Measurements from ENCODE around the gene PTGS1. TPM values are rescaled to one million over a fixed set of nuclear protein-coding genes. Genes with fewer than 3 reads are reported as not detected.
"Not testable (repeated sequence)": the region's sequence is repeated elsewhere in the genome, so short reads cannot be mapped to it uniquely, and the experiment has no call there.

The PTGS1 gene
- total RNA-seq, 1 experiment from 2014 or later: 1.5 TPM

DNA sequence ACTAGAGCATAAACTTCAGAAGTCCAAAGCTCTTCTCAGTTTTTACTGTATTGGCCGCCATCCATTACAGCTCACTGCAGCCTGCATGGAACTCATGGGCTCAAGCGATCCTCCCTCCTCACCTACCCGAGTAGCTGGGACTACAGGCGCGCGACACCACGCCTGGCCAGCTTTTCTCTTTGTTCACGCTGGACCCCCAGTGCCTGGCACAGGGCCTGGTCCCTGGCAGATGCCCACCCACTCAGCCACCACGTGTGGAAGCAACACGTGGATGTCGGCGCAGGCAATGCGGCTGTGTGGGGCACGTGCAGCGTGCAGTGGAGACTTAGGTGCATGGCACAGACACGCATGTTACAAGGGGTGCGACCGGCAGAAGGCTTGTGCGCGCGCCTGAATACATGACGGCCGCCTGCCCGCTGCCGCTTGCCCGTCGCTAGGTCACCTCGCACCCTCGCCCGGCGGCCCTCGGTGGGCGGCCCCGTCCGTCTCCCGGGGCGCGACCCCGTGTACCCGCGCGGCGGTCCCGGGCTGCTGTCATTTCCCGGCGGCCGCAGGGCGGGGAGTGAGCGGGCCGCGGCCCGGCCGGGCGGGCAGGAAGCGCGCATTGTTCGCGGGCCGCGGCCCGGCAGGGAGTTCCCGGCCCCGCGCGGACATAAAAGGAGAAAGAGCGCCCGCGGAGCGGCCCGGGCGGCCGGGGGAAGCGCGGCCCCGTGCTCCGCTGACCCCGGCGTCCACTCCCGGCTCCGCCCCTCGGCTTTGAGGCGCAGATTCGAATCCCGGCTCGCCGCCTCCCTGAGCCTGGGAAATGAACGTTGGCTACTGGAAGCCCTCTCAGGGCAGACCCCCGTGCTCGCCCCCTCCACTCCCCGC is 24.1 kb upstream of the PTGS1 start:
- DNase-seq (ENCODE audit: extremely low read depth, low read depth): no peak

DNA sequence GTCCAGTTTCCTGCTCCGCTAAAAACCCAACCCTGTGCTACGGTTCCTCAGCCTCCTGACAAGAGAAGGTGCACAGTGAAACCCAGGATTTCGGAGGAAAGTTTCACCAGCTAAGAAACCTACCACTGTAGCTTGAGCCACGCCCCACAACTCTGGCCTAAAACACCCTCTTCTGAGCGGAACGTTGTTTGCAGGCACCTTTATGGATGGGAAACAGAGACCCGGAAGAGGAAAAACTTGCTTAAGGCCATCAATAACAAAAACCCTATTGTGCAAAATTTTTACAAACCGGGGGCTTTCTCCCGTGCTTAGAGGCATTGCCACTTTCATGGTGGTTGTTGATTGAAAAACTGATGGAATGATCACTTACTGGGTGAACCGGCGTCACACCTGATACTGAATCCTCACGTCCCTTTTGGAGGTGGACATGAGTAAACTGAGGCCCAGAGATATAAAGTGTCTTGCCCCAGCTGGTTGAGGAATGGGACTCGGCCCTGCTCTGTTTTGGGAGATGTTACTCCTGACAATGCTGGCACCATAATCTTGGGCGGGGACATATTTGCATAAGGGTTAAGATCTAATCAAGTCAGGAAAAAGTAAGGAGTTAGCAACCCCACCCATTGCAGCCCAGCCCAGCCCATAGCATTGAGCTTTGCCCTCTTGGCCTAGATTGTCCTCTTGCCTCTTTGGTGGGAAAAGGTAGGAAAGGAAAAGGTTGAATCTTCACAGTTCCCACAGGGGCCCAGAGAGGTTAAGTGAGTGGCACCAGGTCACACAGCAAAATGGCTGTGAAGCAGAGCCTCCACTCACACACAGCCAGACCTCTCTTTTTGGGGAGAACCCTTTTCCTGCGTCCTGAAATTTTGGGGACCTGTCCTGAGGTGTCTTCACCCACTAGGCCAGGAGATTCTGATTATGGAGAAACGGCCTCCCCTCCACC is 23.2 kb upstream of the PTGS1 start:
- DNase-seq (ENCODE audit: extremely low read depth, low read depth): no peak

DNA sequence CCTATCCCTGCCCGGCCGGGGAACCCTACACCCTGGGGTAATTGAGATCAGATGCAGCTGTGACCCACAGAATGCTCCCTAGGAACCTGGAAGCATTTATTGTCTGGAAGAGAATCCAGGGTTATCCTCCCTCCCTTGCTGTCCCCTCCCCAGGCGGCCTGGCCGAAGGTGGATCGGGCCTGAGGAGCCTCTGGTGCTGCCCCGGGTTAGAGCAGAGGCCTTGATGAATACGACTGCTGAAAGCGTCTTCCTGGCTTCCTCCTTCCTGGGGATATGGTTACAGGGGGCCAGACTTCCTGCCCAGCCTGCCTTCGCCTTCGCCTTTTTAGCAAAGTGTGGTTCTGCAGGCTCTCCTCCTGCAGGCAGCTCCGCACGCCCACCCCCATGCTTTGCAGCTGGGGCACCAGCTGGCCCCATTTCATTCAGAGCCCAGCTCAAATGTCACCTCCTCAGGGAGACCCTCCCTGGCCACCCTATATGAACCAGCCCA is 22.5 kb upstream of the PTGS1 start:
- no peak for DNase-seq (ENCODE audit: extremely low read depth, low read depth)

DNA sequence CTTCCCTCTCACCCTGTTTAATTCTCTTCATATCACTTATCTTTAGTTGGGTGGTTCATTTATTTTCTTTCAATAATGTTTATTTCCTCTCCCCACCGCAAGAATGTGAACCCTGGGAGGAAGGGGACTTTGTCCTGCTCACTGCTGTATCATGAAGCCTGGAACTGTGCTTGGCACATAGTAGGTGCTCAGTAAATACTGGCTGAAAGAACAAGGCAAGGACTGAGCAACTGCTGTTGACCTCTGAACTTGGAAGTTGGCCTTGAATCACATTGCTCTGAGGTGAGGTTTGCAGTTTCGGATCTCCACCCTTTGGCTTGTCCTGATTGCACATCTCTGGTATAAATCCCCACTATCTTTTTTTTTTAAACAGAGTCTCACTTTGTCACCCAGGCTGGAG is 22.0 kb upstream of the PTGS1 start:
- no peak for DNase-seq (ENCODE audit: extremely low read depth, low read depth)

DNA sequence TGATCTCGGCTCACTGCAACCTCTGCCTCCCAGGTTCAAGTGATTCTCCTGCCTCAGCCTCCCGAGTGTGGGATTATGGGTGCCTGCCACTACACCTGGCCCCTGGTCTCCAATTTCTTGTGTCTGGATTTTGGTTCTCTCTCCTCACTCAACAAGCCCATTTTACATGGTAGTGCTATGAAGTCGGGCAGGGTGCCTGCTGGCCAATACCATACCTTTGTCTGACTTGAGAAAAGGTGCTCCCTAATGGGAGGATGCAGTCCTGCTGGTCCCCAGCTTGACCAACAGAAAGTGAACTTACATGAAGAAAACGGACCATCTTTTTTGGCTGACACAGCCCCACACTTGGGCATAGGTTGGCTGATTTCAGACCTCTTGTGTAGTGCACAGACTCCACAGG is 21.6 kb upstream of the PTGS1 start:
- no peak for DNase-seq (ENCODE audit: extremely low read depth, low read depth)

DNA sequence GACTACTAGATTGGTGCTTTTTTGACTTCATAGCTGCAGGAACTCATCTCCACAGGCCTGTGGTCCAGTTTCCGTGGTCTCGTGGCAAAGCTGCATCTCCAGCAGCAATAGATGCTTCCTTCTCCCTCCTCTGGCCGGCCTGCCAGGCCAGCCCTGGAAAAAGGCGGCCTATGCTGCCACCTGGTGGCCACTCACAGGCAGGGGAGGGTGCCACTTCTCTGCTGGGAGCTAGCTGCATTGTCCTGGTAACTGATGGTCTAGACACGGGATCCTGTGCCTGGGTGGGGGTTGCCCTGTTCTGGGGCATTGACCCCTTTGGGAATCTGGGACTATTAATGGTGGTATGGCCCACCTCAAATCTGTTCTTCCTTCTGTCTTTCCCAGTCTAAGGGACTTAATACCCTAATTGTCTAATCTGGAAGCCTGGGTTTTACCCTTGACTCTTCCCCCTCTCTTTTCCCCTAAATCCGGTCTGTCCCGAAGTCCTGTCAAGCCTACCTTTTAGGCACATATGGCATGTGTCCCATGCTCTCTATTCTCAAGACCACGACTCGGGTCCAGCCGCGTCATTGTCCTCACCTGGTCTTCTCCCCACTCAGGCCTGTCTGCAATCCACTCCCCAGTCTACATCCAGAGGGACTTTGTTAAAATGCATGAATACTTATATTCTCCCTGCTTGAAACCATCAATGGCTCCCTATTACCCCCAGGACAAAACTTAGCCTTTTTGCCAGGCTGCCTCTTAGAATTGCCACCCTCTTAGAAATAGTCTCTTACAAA is 20.1 kb upstream of the PTGS1 start:
- peak; percentile 73 for DNase-seq (ENCODE audit: extremely low read depth, low read depth)

DNA sequence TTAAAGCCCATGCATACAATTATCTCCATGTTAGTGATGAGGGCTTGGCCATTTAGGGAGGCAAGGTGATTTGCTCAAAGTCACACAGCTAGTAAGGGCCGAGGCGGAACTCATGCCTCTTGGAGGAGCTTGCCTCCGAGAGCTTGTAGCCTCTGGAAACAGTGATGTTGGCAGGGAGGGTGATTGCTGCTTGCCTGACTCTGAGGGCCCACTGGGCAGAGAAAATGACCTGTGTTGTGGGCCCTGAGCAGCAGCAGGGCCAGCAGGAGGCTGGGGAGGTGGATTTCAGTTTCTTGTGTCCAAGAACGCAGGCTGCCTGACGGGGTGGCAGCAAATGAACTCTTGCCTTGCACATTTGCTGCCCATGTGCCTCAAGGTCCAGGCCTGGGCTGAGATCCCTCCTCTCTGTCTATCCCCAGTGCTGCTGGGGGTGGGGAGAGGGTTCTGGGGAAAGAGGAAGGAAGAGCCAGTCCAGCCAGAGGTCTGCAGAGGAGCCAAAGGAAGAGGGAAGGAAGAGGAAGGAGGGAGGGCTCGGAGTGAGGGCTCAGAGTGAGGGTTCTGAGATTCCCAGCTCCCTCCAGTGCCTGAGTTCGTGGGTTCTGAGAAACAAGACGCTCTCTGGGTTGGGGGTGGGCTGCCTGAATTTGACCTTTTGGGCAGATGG is 16.2 kb upstream of the PTGS1 start:
- no peak for DNase-seq (ENCODE audit: extremely low read depth, low read depth)

DNA sequence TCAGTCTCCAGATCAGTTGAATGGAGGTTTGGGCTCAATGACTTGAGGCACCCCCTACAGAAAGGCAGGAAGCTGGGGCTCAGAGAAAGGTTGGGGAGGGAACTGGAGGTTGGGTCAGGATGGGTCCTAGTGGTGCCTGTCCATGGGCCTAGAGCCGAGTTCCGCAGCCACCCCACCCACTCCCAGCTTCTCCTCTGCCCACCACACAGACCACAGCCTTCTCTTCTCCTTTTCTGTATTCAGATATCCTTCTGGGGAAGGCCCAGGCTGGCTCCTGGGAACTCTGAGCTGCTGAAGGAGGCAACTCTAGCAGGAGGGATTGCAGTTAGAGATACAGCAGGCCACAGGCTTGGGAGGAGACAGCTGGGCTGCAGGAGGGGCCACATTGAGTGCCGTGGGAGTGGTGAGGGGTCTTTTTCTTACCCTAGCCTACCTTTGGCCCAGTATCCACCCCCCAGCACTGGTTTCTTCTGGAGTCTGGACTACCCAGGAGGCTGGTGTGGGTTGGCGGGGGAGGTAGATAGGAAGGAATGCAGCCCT is 15.4 kb upstream of the PTGS1 start:
- no peak for DNase-seq (ENCODE audit: extremely low read depth, low read depth)

DNA sequence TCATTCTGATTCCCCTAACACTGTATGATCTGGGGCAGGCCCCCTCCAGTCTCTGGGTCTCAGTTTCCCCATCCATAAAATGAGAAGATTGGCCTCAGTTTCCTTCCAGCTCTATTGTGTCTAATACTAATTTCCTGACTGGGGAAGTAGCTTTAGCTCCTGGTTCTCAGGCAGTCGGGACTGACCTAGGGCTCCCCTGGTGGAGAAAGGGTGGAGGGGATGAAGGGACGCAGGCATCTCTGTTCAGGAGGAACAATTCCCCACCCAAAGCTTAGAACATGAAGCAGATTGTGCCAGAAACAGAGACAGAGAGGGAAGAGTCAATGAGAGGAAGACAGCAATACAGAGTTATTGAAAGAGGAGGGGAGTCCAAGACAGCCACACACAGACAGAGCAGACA is 14.2 kb upstream of the PTGS1 start:
- DNase-seq (ENCODE audit: extremely low read depth, low read depth): no peak

DNA sequence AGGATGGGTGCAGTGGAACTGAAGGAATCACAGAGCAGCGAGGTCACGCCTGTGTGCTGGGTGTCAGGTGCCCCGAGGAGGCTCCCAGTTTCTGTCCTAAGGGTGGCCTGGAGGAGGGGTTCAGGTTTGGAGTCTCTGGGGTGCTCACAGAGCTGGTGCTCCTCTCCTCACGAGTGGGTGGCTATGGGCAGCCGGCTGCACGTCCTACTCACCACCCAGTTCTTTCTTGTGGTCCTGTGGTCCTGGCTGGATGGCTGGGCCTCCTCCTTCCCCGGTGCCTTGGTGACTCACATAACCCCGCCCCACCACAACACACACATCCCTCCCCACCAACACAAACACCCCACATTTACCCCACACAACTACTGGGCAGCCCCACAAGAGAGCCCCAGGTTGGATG is 9.9 kb upstream of the PTGS1 start:
- DNase-seq (ENCODE audit: extremely low read depth, low read depth): no peak

DNA sequence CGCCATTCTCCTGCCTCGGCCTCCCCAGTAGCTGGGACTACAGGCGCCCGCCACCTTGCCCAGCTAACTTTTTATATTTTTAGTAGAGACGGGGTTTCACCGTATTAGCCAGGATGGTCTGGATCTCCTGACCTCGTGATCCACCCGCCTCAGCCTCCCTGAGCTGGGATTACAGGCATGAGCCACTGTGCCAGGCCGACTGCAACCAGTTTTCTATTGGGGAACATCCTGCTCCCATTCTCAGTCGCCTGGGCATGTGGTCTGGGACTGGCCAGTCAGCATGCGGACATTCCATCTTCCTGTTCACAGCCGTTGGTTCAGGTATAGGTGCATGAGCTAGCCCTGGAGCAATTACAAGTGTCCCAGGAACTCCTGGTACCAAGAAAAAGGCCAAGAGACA is 7.7 kb upstream of the PTGS1 start:
- not testable (repeated sequence) for DNase-seq (ENCODE audit: extremely low read depth, low read depth)

DNA sequence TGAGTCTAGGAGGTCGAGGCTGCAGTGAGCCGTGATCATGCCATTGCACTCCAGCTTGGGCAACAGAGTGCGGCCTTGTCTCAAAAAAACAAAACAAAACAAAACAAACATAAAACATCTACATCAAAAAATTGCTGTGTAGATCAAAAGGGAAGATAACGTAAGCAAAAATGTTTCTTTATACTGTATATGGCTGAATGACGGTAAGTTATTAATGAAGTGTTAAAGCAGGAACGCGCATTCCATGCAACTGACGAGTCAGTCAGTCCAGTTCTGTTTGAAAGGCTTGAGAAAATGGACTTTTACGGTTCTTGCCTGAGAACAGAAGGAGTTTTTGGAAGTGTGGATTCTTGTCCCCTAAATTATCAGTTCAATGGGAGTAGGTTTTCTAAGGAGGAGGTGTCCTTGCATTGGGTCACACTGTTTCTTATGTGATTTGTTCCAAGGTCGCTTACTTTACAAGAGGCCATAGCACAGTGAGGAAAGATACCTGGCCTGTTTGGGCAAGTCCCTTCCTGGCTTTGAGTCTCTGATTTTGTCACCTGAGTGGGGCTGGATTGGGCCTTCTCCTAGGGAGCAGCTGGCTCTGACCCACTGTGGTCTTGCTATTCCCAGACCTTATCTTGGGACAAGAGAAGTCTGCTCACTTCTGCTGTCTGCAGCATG is 6.6 kb upstream of the PTGS1 start:
- DNase-seq (ENCODE audit: extremely low read depth, low read depth): no peak

DNA sequence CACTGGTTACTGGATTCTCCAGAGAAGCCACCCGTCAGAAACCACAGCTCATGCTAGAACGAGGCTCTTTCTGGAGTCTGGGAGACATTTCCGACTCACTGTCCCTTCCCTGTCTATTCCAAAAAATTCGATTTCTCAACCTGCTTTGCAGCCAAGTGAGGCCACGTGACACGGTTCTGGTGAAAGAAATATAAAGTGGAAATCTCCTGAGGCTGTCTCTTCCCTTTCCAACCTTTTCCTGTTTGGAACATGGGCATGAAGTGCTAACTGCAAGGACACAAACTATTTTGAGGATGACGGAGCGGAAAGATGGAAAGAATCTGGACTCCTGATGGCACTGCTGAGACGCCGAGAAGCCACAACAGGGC is 6.1 kb upstream of the PTGS1 start:
- no peak for DNase-seq (ENCODE audit: extremely low read depth, low read depth)

DNA sequence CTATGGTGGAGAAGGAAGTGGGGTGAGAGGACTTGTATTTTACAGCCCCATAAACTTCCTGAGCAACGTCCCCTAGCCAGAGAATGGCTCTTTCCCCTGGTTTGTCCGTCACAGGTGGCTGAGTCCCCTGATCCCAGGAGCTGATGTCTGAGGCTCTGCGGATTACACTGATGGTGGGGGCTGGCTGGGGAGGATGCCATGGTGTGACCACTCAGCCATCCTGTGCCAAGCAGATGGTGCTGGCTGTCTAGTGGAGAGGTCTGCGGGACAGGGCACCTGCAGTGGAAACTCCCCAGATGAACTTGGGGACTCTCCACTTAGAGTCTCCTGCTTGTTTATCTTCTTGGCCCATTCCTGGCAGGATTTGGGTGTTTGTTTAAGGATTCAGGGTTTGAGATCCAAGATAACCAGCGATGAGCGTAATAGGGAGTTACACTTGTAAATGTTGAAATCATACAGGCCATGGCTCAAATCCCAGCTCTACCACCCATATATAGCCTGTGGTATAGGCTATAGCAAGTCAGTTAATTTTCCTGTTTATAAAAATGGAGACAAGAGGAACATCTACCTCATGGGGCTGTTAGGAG is 4.7 kb upstream of the PTGS1 start:
- no peak for DNase-seq (ENCODE audit: extremely low read depth, low read depth)

DNA sequence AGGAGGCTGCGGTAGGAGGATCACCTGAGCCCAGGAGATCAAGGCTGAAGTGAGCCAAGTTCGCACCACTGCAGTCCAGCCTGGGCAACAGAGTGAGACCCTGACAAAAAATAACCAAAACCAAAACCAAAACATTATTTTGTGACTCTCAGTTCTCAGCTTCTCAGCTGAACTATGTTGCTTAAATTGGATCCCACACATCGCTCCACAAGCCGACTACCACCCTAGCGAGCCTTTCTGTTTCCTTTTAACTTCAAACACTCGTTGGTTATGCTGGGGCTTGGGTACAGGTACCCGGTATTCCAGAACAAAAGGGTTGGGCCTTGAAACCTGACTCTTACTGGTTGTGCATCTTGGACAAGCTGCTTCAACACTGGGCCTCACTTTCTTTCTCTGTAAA is 3.8 kb upstream of the PTGS1 start:
- DNase-seq (ENCODE audit: extremely low read depth, low read depth): no peak

DNA sequence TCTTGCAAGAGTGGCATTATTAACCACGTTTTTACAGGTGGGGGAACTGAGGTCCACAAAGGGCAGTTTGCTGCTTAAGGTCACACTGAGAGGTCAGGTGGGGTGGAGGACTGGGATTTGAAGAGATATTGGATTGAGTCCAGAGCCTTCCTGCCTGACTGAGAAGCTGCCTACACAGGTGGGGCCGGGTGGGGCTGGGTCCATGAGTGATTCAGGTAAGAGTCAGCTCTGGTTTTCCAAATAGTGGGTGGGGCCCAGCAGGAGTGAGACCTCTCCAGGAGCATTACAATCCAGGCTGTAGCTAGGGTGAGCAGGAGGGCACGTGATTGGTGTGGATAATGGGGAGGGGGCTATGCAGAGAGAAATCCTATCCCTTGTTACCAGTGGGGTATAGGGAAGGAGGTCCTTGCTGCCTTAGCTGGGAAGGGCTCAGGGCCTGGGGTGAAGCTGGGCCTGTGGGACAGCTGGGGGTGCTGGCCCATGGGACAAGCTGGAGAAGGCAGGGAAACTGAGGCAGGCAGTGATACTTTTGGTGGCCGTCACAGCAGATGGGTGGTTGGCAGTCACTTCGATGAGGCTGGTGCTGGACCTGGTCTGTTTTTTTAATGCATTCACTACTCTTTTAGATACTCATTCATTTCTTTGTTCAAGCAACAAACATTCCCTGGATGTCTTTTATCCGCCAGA is 2.9 kb upstream of the PTGS1 start:
- no peak for DNase-seq (ENCODE audit: extremely low read depth, low read depth)

DNA sequence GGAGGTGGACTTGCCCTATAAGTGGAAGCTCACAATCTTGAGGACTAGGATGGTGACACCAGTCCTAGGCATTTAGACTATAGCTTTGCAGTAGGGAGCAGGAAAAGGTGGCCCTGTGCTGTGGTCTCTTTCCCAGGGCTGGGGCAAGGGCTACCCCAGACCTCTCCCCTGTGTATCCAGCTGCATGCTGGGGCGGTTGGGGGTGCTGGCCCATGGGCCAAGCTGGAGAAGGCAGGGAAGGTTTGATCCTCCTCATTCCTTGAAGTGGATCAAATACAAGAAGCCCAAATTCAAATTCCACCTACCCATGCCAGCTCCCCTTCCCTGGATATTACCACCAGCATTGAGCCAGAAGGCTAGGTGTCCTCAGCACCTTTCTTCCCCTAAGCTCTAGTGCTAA is 2.2 kb upstream of the PTGS1 start:
- DNase-seq (ENCODE audit: extremely low read depth, low read depth): no peak

DNA sequence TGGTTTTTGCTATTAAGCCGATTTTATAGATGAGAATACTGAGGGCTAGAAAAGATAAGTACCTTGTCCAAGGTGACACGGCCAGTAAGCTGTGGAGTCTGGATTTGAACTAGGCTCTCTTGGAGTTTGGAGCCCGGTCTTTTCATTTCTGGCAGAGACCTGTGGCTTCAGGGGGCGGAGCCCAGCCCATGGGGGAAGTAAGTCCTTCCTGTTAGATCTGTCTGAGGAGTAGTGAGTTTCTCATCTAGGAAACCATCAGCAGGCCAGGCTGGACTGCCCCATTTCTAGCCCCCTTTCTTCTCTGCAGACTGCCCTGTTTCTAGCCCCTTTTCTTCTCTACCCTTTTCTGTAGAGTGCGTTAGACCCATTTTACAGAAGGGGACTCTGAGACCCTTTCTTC is 521 bp upstream of the PTGS1 start:
- no peak for DNase-seq (ENCODE audit: extremely low read depth, low read depth)

DNA sequence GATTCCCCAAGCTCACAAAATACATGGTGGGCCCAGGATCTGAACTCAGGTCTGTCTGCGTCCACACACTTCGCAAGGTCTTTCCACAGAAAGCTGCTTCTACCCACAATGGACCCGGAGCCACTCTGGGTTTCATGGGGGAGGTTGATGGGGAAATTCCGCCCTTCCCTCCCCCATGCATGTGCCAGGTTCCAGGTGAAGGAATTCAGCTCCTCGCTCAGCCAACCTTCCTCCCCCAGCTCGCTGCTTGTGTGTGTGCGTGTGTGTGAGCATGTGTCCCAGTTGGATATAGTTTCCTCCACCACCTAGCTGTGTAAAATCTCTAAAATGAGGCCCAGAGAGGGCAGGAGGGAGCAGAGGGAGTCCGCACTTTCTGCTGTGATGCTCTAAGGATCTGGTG is 1.0 kb downstream of the PTGS1 start:
- DNase-seq (ENCODE audit: extremely low read depth, low read depth): no peak

All from NCI-H460 (cell line).